GM10248 (cell line): ENCODE results near the gene ZNF8.
"Not testable (repeated sequence)": the region's sequence is repeated elsewhere in the genome, so short reads cannot be mapped to it uniquely, and the experiment has no call there.

Experiments
- CTCF ChIA-PET: fragments of 300-600 bp; sonication (Branson Sonifier 250); formaldehyde crosslinking; extraction: SDS; loops from one replicate; lab custom pipeline; 2021; ENCODE audit warnings: antibody characterized with exemption; lab: Yijun Ruan, JAX
- POLR2A ChIA-PET: fragments of 350-650 bp; sonication (Branson Sonifier 250); formaldehyde crosslinking; extraction: SDS; loops from one replicate; lab custom pipeline; 2020; ENCODE audit warnings: antibody characterized with exemption; lab: Yijun Ruan, JAX
- DNase-seq: peaks from one replicate; pipeline ENCODE4 v3.0.0; 2012; ENCODE audit errors: extremely low spot score
- CTCF ChIP-seq: IDR thresholded peaks from 2 replicates; pipeline ENCODE4 v1.5.1; 2012; ENCODE audit warnings: mild to moderate bottlenecking, low read depth; ENCODE audit errors: extremely low read depth, missing control alignments, control extremely low read depth

ZNF8 gene

GRCh38 chr19:58305065-58305931 is 26.5 kb downstream of the ZNF8 start, which contains the start of gene ERVK3-1:
ERVK3-1 (plus strand) TSS chr19:58305377; CDS start chr19:58312169, 6,792 bp downstream.
- CTCF ChIA-PET, result interaction anchor here (1.0 kb wide), 1 partner anchor 17 kb away, joined by 3 read pairs; no protein-coding TSS in a partner anchor
- no peak for TF ChIP-seq CTCF
- peak; percentile 96 for DNase-seq
- POLR2A ChIA-PET, result interaction anchor here (1.0 to 1.5 kb wide), 2 partner anchors 22 to 57 kb away, joined by 3 to 5 read pairs; partner anchors contain the start of genes ZNF497 and ZSCAN22

- TF ChIP-seq CTCF, result no peak
- ChIA-PET POLR2A (interaction anchor here (0.6 to 1.5 kb wide), 2 partner anchors 19 to 21 kb away, joined by 4 to 5 read pairs; partner anchors contain the start of gene ZSCAN22), CTCF (interaction anchor here (1.0 to 1.6 kb wide), 2 partner anchors 16 to 20 kb away, joined by 3 to 5 read pairs; no protein-coding TSS in a partner anchor)
- DNase-seq, result peak; percentile 33
These were observed 27.2 kb downstream of the ZNF8 start for GRCh38 chr19:58305932-58306323.

- CTCF ChIA-PET, result interaction anchor here (1.1 kb wide), 1 partner anchor 21 kb away, joined by 4 read pairs; no protein-coding TSS in a partner anchor
- POLR2A ChIA-PET, result no interaction called here
- TF ChIP-seq CTCF, result no peak
- DNase-seq, result no peak
These were observed 29.0 kb downstream of the ZNF8 start for GRCh38 chr19:58307736-58308135.

- DNase-seq, POLR2A ChIA-PET: not testable (repeated sequence)
- CTCF ChIA-PET, result interaction anchor here (0.8 to 1.4 kb wide), 3 partner anchors 9 to 37 kb away, joined by 3 to 4 read pairs (median 3); no protein-coding TSS in a partner anchor
These were observed 31.9 kb downstream of the ZNF8 start for GRCh38 chr19:58310685-58311084.

- TF ChIP-seq CTCF, result no peak
- POLR2A ChIA-PET, result no interaction called here
- CTCF ChIA-PET, result interaction anchor here (0.8 to 1.4 kb wide), 3 partner anchors 10 to 36 kb away, joined by 3 to 4 read pairs (median 3); no protein-coding TSS in a partner anchor
- DNase-seq, result no peak
These were observed 32.6 kb downstream of the ZNF8 start for GRCh38 chr19:58311345-58311865.

GRCh38 chr19:58315580-58315979 is 36.8 kb downstream of the ZNF8 start:
- TF ChIP-seq CTCF, result no peak
- ChIA-PET CTCF (no interaction called here), POLR2A (no interaction called here)
- no peak for DNase-seq
